ENCODE results near the gene TNMD. TPM values are rescaled to one million over a fixed set of nuclear protein-coding genes. Genes with fewer than 3 reads are reported as not detected.
"Not testable (repeated sequence)": the region's sequence is repeated elsewhere in the genome, so short reads cannot be mapped to it uniquely, and the experiment has no call there.

The TNMD gene
- total RNA-seq (not detected), polyA plus RNA-seq (ENCODE audit: insufficient read depth, low read depth, low replicate concordance) (0.55 TPM)
- long read RNA-seq, donor 1, partial matches to known transcripts = 9 of 9 reads
- long read RNA-seq, donor 1, other reads (novel, unspliced or antisense) = 0 of 9 reads
- long read RNA-seq, donor 2 = 0 reads

DNA sequence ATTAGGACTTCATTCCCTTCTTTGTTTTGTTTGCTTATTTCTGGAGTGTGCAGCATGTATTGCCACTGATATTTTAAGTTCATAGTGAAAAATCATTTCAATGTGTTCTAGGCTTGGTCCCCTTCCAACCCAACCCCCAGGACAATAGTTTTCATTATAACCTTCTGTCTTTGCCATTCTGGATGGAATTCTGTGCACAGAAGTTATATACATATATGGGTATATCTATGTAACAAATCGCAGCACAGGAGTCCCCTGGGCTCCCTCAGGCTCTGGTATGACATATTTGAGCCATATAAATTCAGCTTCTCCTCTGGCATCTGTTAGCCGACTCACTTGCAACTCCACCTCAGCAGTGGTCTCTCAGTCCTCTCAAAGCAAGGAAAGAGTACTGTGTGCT lies at the start of gene TNMD:
TSS of gene TNMD (plus strand) at position 326 of the 400 bp plus-strand sequence. CDS start 83 bp downstream, outside the sequence.
- no peaks in the 10 kb centered on the region for H3K27me3 ChIP-seq
- no peaks in the 10 kb centered on the region for H3K36me3 ChIP-seq (ENCODE audit: low read depth, missing control alignments)
- no peak for DNase-seq
- no peak within 1 kb of the TSS for H3K27ac ChIP-seq
- H3K4me1 ChIP-seq = no peaks in the 10 kb centered on the region
- TF ChIP-seq, protein P1, sequence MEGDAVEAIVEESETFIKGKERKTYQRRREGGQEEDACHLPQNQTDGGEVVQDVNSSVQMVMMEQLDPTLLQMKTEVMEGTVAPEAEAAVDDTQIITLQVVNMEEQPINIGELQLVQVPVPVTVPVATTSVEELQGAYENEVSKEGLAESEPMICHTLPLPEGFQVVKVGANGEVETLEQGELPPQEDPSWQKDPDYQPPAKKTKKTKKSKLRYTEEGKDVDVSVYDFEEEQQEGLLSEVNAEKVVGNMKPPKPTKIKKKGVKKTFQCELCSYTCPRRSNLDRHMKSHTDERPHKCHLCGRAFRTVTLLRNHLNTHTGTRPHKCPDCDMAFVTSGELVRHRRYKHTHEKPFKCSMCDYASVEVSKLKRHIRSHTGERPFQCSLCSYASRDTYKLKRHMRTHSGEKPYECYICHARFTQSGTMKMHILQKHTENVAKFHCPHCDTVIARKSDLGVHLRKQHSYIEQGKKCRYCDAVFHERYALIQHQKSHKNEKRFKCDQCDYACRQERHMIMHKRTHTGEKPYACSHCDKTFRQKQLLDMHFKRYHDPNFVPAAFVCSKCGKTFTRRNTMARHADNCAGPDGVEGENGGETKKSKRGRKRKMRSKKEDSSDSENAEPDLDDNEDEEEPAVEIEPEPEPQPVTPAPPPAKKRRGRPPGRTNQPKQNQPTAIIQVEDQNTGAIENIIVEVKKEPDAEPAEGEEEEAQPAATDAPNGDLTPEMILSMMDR (IDR thresholded peaks at IDR 0.05) = no peak
- TF ChIP-seq POLR2A (IDR thresholded peaks at IDR 0.05) = no peak
- no peak within 1 kb of the TSS for H3K4me3 ChIP-seq
- H3K9me3 ChIP-seq = no peaks in the 10 kb centered on the region
- 65 to 76% methylated on average over 2 of the region's 2 CpGs for WGBS, 2 donors
- intact Hi-C loops (cut with DNase I; ENCODE audit: low total_unique reads) = no loop called here

- intact Hi-C loops (cut with DNase I; ENCODE audit: low total_unique reads); H3K9me3 ChIP-seq; H3K27me3 ChIP-seq; H3K4me1 ChIP-seq; H3K36me3 ChIP-seq (ENCODE audit: low read depth, missing control alignments); DNase-seq; H3K27ac ChIP-seq; H3K4me3 ChIP-seq: not testable (repeated sequence)
- WGBS, 2 donors = 82 to 90% methylated on average over 7 of the region's 7 CpGs
Observed at GRCh38 chrX:100565534-100565933, 19.2 kb upstream of the TNMD start.

DNA sequence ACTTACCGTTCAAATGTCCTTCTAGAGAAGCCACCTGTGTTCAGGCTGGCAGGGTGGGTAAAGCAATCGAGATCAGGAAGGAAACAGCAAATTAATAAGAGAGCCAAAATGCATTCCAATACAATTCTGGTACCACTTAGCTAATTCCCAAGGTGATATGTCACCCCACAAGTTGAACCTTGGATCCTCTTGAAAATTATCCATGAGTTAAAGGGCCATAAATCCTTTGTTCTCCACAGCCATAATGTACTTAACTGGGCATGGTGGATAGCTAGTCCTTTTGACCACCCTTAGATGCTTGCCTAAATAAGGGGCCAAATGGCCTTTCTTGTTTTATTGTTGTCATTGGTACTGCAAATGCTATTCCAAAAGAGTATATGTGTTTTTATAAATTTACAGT lies 2.0 kb downstream of the TNMD start:
- Histone ChIP-seq H3K4me1 (no peaks in the 10 kb centered on the region), H3K27me3 (no peaks in the 10 kb centered on the region), H3K9me3 (no peaks in the 10 kb centered on the region), H3K27ac (no peak overlapping the region), H3K4me3 (no peak overlapping the region), H3K36me3 (ENCODE audit: low read depth, missing control alignments) (no peaks in the 10 kb centered on the region)
- intact Hi-C loops (cut with DNase I; ENCODE audit: low total_unique reads) = no loop called here
- TF ChIP-seq POLR2A (IDR thresholded peaks at IDR 0.05) = no peak
- TF ChIP-seq, protein P1 (IDR thresholded peaks at IDR 0.05) = no peak
- WGBS, 2 donors = 43 to 64% methylated on average over 2 of the region's 2 CpGs
- no peak for DNase-seq

DNA sequence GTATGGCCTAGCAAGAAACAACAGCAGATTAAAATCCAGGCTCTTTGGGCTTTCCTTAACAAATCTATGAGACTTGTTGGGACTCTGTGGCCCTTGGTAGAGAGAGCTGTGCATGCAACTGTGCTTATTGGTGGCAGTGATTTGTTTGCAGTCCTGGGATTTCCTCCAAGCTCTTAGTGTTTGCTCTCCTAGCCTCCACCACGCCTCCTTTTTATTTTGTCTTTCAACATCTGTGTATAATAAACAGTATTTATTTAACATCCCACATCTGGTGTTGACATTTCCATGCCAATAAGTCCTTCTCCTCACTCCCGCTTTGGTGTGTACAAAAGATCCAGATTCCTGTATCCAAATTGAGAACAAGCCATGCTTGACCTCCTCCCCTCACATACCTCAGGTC lies 3.1 kb downstream of the TNMD start:
- WGBS, 2 donors = 66 to 76% methylated on average over 2 of the region's 2 CpGs
- Histone ChIP-seq H3K4me3 (no peak overlapping the region), H3K4me1 (no peaks in the 10 kb centered on the region), H3K9me3 (no peaks in the 10 kb centered on the region), H3K27me3 (no peaks in the 10 kb centered on the region), H3K36me3 (ENCODE audit: low read depth, missing control alignments) (no peaks in the 10 kb centered on the region), H3K27ac (no peak overlapping the region)
- DNase-seq = no peak
- intact Hi-C loops (cut with DNase I; ENCODE audit: low total_unique reads) = no loop called here
- no peak for TF ChIP-seq POLR2A (IDR thresholded peaks at IDR 0.05)

DNA sequence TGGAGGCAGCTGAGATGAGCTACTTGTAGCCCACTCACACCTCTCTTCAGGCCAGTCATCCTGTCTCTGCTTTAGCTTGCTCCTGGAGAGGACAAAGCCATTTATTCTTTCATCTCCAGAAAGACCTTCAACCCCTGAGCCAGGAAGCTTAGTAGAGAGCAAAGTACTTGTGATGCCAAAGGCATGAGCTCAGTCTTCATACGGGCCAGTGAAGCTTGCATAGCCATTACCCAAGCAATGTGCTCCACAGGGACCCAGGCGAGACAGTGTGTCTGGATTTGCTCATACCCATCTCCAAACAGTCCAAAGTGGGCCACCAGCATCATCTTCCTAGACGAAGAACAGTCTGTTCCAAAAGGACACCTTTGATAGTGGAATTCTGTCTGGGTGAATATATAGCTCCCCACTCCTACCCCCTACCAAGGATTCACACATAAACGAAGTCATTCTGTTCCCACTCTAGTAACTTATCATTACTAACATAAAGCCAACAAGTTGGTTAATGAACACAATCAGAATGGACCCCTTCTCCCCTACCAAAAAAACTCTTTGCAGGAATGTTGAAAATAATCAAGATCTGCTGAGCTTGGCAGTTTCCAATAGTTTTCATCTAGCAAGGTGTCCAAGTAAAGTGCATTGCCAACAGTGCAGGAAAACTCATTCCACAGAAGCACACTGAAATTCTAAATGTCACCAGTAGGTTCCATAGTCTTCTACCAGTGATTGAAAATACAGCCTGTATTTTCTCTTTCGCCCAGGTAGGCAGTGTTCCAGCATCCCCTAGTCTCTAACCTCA lies 6.7 kb downstream of the TNMD start:
- no peak for DNase-seq
- Histone ChIP-seq H3K4me1 (no peaks in the 10 kb centered on the region), H3K9me3 (no peaks in the 10 kb centered on the region), H3K36me3 (ENCODE audit: low read depth, missing control alignments) (no peaks in the 10 kb centered on the region), H3K27me3 (no peaks in the 10 kb centered on the region), H3K27ac (no peak overlapping the region), H3K4me3 (no peak overlapping the region)
- intact Hi-C loops (cut with DNase I; ENCODE audit: low total_unique reads) = no loop called here
- TF ChIP-seq POLR2A (IDR thresholded peaks at IDR 0.05) = no peak
- TF ChIP-seq, protein P1 (IDR thresholded peaks at IDR 0.05) = no peak
- 87% methylated on average over 2 to 5 of the region's 5 CpGs for WGBS, 2 donors

Data from testis (tissue), 5 donors.